ENCODE measurements around the gene ADGRF5. TPM values are rescaled to one million over a fixed set of nuclear protein-coding genes. Genes with fewer than 3 reads are reported as not detected.

Gene ADGRF5
- total RNA-seq, 3 donors from 2014 or later (not counting 1 experiment from before 2014, with no cell fraction given) = not detected

DNA sequence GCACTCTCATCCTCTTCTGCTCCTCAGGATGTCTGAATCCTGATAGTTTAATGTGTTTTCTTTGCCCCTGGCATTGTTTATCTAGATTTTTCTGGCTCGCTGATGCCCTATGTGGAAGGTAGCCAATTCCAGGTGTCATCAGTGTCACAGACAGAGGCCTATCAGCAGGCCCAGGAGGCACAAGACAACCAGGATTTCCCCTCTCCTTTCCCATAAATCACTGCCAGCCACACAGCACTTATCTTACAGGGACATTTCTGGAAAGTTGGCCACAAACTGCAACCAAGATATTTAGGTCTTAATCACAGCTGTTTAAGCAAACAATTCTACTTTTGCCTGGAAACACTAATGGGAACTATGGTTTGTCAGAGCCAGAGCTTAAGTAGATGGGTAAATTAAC, 28.1 kb downstream of the ADGRF5 start:
- no peaks in the 10 kb centered on the region for H3K36me3 ChIP-seq (ENCODE audit: control insufficient read depth, insufficient read depth, low read length)
- no peak overlapping the region for H3K4me3 Mint-ChIP-seq

GRCh38 chr6:46891252-46891795, 30.4 kb downstream of the ADGRF5 start:
- H3K27me3 Mint-ChIP-seq (ENCODE audit: low read depth in 2 of 2) = peaks cover 0 to 4% of the 10 kb centered on the region in 2 donors
- H3K4me3 ChIP-seq (ENCODE audit: low read length) = no peak overlapping the region
- H3K9me3 ChIP-seq (ENCODE audit: control insufficient read depth, insufficient read depth, low read length) = no peaks in the 10 kb centered on the region
- no peak for DNase-seq
- H3K9me3 Mint-ChIP-seq = no peaks in the 10 kb centered on the region
- no peak overlapping the region for H3K4me3 Mint-ChIP-seq
- no peaks in the 10 kb centered on the region for H3K36me3 Mint-ChIP-seq
- H3K27ac Mint-ChIP-seq = no peak overlapping the region
- WGBS (ENCODE audit: insufficient coverage) = 54% methylated on average over 4 of the region's 4 CpGs
- intact Hi-C loops (cut with micrococcal nuclease) = no loop called here
- H3K4me1 ChIP-seq (ENCODE audit: control insufficient read depth, insufficient read depth, low read length) = no peaks in the 10 kb centered on the region
- TF ChIP-seq, protein P1, sequence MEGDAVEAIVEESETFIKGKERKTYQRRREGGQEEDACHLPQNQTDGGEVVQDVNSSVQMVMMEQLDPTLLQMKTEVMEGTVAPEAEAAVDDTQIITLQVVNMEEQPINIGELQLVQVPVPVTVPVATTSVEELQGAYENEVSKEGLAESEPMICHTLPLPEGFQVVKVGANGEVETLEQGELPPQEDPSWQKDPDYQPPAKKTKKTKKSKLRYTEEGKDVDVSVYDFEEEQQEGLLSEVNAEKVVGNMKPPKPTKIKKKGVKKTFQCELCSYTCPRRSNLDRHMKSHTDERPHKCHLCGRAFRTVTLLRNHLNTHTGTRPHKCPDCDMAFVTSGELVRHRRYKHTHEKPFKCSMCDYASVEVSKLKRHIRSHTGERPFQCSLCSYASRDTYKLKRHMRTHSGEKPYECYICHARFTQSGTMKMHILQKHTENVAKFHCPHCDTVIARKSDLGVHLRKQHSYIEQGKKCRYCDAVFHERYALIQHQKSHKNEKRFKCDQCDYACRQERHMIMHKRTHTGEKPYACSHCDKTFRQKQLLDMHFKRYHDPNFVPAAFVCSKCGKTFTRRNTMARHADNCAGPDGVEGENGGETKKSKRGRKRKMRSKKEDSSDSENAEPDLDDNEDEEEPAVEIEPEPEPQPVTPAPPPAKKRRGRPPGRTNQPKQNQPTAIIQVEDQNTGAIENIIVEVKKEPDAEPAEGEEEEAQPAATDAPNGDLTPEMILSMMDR (IDR thresholded peaks at IDR 0.05) = no peak
- no peak for ATAC-seq
- no peak overlapping the region for H3K27ac ChIP-seq (ENCODE audit: low read length)
- H3K27me3 ChIP-seq (ENCODE audit: control insufficient read depth, insufficient read depth, low read length) = no peaks in the 10 kb centered on the region
- no peaks in the 10 kb centered on the region for H3K36me3 ChIP-seq (ENCODE audit: control insufficient read depth, insufficient read depth, low read length)
- no peaks in the 10 kb centered on the region for H3K4me1 Mint-ChIP-seq

More for the DNA sequence above, 28.1 kb downstream of the ADGRF5 start:
- ATAC-seq (no peak), DNase-seq (no peak)
- no peaks in the 10 kb centered on the region for H3K36me3 Mint-ChIP-seq
- no peaks in the 10 kb centered on the region for H3K4me1 Mint-ChIP-seq
- Histone ChIP-seq H3K4me1 (ENCODE audit: control insufficient read depth, insufficient read depth, low read length) (no peaks in the 10 kb centered on the region), H3K4me3 (ENCODE audit: low read length) (no peak overlapping the region), H3K27me3 (ENCODE audit: control insufficient read depth, insufficient read depth, low read length) (no peaks in the 10 kb centered on the region), H3K9me3 (ENCODE audit: control insufficient read depth, insufficient read depth, low read length) (no peaks in the 10 kb centered on the region), H3K27ac (ENCODE audit: low read length) (no peak overlapping the region)
- peaks cover 0 to 8% of the 10 kb centered on the region in 2 donors for H3K27me3 Mint-ChIP-seq (ENCODE audit: low read depth in 2 of 2)
- 100% methylated on average over 1 of the region's 1 CpG for WGBS (ENCODE audit: insufficient coverage)
- intact Hi-C loops (cut with micrococcal nuclease) = no loop called here
- no peaks in the 10 kb centered on the region for H3K9me3 Mint-ChIP-seq
- TF ChIP-seq, protein P1 (IDR thresholded peaks at IDR 0.05) = no peak
- no peak overlapping the region for H3K27ac Mint-ChIP-seq

GRCh38 chr6:46888578-46888977, 33.2 kb downstream of the ADGRF5 start:
- Mint-ChIP-seq H3K4me1 (no peaks in the 10 kb centered on the region), H3K4me3 (no peak overlapping the region), H3K36me3 (no peaks in the 10 kb centered on the region), H3K27me3 (ENCODE audit: low read depth in 2 of 2) (no peaks in the 10 kb centered on the region), H3K9me3 (no peaks in the 10 kb centered on the region), H3K27ac (no peak overlapping the region)
- Histone ChIP-seq H3K9me3 (ENCODE audit: control insufficient read depth, insufficient read depth, low read length) (no peaks in the 10 kb centered on the region), H3K36me3 (ENCODE audit: control insufficient read depth, insufficient read depth, low read length) (no peaks in the 10 kb centered on the region), H3K27ac (ENCODE audit: low read length) (no peak overlapping the region), H3K27me3 (ENCODE audit: control insufficient read depth, insufficient read depth, low read length) (no peaks in the 10 kb centered on the region), H3K4me3 (ENCODE audit: low read length) (no peak overlapping the region), H3K4me1 (ENCODE audit: control insufficient read depth, insufficient read depth, low read length) (no peaks in the 10 kb centered on the region)
- 91% methylated on average over 4 of the region's 4 CpGs for WGBS (ENCODE audit: insufficient coverage)
- DNase-seq (no peak), ATAC-seq (no peak)
- intact Hi-C loops (cut with micrococcal nuclease) = no loop called here
- TF ChIP-seq, protein P1 (IDR thresholded peaks at IDR 0.05) = no peak

GRCh38 chr6:46888031-46888430, 33.7 kb downstream of the ADGRF5 start:
- H3K4me1 Mint-ChIP-seq = no peaks in the 10 kb centered on the region
- H3K4me3 Mint-ChIP-seq = no peak overlapping the region
- TF ChIP-seq, protein P1 (IDR thresholded peaks at IDR 0.05) = no peak
- 58% methylated on average over 3 of the region's 3 CpGs for whole genome bisulfite sequencing (ENCODE audit: insufficient coverage)
- H3K27ac Mint-ChIP-seq = no peak overlapping the region
- no peaks in the 10 kb centered on the region for H3K27me3 Mint-ChIP-seq (ENCODE audit: low read depth in 2 of 2)
- H3K27ac ChIP-seq (ENCODE audit: low read length) = no peak overlapping the region
- ATAC-seq (no peak), DNase-seq (no peak)
- no peaks in the 10 kb centered on the region for H3K36me3 ChIP-seq (ENCODE audit: control insufficient read depth, insufficient read depth, low read length)
- no peaks in the 10 kb centered on the region for H3K9me3 Mint-ChIP-seq
- no peaks in the 10 kb centered on the region for H3K4me1 ChIP-seq (ENCODE audit: control insufficient read depth, insufficient read depth, low read length)
- H3K36me3 Mint-ChIP-seq = no peaks in the 10 kb centered on the region
- no peak overlapping the region for H3K4me3 ChIP-seq (ENCODE audit: low read length)
- intact Hi-C loops (cut with micrococcal nuclease) = no loop called here
- H3K9me3 ChIP-seq (ENCODE audit: control insufficient read depth, insufficient read depth, low read length) = no peaks in the 10 kb centered on the region
- no peaks in the 10 kb centered on the region for H3K27me3 ChIP-seq (ENCODE audit: control insufficient read depth, insufficient read depth, low read length)

All from natural killer cell (primary cell).